ENCODE results near the gene ACTR8. TPM values are rescaled to one million over a fixed set of nuclear protein-coding genes. Genes with fewer than 3 reads are reported as not detected.

The ACTR8 gene
- total RNA-seq, 4 donors from 2014 or later, result 16.7 to 22.1 (median 21.5) TPM

DNA sequence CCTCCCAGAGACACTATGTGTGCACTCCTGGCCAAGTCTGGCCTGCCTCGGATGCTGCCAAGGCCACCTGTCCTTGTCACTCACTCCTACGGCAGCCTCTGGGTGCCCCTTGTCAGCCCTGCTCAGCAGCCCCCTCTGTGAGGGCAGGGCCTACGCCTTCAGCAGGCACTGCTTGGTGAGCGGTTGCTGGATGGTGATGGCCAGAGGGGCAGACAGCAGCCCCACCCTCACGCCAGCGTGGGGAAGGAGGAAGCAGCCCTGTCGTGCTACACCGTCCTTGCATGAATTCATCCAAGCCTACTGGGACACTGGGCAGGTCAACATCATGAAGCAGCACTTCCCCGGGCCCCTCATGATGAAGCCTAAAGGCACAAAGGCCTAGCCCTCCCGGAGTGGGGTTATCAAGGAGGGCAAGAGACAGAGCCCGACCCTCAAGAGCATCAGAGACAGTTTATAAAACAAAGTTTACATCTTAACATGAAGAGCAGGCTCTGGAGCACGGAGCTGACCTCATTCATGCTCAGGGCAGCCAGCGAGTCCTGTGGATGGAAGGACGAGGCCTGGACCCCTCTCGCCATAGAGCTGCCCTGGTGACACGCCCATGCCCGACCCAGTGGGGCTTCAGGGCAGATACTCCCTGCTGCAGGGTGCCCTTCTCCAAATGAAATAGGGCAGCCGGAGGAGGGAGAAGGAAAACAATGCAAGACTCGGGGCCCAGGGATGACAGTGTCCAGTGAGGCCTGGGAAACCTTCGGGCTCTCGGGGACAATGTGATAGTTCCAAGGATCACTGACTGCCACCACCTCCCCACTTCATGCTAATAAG lies 61.0 kb downstream of the ACTR8 start:
- TF ChIP-seq, protein P1, sequence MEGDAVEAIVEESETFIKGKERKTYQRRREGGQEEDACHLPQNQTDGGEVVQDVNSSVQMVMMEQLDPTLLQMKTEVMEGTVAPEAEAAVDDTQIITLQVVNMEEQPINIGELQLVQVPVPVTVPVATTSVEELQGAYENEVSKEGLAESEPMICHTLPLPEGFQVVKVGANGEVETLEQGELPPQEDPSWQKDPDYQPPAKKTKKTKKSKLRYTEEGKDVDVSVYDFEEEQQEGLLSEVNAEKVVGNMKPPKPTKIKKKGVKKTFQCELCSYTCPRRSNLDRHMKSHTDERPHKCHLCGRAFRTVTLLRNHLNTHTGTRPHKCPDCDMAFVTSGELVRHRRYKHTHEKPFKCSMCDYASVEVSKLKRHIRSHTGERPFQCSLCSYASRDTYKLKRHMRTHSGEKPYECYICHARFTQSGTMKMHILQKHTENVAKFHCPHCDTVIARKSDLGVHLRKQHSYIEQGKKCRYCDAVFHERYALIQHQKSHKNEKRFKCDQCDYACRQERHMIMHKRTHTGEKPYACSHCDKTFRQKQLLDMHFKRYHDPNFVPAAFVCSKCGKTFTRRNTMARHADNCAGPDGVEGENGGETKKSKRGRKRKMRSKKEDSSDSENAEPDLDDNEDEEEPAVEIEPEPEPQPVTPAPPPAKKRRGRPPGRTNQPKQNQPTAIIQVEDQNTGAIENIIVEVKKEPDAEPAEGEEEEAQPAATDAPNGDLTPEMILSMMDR (IDR thresholded peaks at IDR 0.05), result no peak
- ATAC-seq (ENCODE audit: low FRiP score) (no peak), DNase-seq (ENCODE audit: low spot score) (no peak)

DNA sequence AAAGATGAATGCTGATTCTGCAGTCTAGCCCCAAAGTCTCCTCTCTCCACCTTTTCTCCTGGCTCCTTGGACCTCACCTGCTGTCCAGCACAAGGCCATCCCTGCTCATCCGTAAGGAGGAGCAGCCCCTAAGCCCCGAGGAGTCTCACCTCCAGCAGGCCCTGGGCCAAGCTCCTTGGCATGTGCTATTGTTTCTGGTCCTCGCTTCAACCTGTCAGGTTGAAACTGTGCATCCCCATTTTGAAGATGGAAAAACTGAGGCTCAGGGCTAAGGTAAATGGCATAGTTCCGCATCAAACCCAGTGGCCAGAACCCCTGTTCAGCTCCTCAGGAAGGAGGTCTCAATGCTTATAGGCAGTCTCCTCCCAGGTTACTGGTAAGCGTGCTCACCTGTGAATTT lies 61.9 kb downstream of the ACTR8 start:
- ATAC-seq (ENCODE audit: low FRiP score) (no peak), DNase-seq (ENCODE audit: low spot score) (no peak)
- TF ChIP-seq, protein P1 (IDR thresholded peaks at IDR 0.05), result no peak

DNA sequence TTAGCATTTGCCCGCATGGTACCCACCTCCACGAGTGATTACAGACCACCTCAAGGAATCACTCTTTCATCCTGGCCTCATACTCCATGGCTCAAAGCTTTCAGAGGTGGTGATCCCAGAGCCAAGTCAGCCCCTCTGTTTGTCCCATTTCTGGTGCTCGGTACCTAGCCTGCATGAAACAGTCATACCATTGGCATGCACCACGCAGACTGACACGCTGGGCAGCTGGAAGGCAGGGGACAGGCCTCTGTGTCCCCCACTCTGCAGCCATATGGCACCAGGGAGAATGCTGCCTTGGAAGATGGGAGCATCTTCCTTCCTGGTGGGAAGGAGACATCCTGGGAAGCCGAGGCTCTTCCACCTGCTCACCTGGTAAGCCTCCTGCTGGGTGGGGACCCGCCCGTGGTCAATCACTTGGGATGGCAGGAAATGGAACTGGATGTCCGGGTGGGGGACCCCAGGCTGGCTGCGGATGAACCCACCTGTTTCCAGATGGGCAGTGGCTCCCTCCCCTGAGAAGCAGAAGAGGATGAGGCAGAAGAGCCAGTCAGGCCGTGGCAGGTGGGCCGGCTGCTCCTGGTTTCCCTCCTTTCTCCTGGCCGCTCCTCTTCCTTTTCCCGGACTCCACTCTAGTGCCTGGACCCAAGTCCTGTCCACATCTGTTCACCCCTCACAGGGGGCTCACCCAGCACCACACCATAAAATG lies 62.6 kb downstream of the ACTR8 start:
- TF ChIP-seq, protein P1 (IDR thresholded peaks at IDR 0.05), result no peak
- no peak for DNase-seq (ENCODE audit: low spot score)
- no peak for ATAC-seq (ENCODE audit: low FRiP score)

DNA sequence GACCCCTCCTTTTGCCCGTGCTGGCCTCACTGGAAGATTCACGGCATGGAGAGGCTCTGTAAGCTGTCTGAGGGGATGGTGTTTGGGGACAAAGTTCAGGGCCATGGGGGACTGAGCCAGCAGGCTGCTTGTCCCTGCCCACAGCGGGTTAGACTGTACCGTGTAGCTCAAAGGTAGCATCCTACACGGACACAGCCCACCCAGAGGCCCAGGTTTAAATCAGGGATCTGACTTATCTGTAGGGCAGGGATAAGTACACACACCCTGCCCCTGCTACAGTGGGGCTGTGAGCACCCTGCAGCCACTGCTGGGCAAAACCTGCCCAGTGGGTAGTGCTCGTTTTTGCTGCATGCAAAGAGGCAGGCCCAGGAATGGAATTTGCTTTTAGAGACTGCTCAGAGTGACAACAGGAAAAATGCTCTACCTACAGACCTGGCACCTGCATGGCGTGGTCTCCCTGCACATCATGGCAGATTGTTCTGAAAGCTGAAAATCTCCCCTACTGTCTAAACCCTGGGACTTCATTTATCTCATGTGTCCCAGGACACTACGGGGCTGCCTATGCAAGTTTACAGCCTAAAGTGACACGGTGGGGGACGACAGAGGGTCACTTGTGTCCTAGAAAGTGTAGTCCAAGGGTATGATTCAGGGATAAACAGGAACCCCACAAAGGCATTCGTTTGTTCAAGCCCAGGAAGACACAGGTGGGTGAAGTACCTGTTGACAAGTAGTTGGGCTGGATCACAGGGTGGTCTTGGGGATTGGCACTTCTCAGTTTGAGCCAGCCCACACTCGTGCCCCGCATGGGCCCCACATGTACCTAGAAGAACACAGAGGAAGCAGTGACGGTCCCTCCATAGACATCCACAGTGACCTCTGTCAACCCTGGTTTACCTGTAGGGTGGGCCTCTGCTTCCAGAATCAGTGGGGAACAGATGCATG lies 63.5 kb downstream of the ACTR8 start:
- no peak for ATAC-seq (ENCODE audit: low FRiP score)
- TF ChIP-seq, protein P1 (IDR thresholded peaks at IDR 0.05), result no peak
- DNase-seq (ENCODE audit: low spot score), result no peak

DNA sequence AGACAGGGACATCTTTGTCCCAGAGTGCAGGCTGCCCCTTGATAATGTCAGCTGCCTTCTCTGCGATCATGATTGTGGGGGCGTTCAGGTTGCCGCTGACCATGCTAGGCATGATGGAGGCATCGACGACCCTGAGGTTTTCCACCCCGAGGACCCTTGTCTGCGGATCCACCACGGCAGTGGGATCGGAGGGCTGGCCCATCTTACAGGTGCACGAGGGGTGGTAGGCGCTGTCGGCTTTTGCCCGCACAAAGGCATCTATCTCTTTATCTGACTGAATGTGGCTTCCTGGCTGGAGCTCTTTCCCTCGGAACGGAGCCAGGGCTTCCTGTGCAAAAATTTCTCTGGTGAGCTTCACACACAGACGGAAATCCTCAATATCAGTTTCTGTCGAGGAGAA lies 64.1 kb downstream of the ACTR8 start:
- ATAC-seq (ENCODE audit: low FRiP score) (no peak), DNase-seq (ENCODE audit: low spot score) (no peak)
- TF ChIP-seq, protein P1 (IDR thresholded peaks at IDR 0.05), result no peak

DNA sequence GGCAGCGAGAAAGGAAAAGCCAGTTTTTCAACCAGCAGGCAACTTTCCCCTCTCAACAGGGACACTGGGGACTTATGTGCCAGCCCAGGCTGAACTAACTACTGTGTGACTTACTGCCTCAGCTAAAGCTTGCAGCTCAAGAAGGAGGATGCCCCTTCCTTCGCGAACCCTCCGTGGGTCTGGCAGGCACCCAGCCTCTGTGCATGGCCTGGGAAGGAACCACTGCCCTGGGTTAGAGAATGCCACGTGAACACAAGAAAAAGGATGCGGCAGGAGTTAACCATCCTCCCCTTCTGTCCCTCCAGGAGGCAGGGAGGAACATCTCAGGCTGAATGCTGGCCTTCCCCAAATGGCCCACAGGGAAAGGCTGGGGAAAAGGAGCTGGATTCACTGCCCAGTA lies 64.7 kb downstream of the ACTR8 start:
- ATAC-seq (ENCODE audit: low FRiP score) (no peak), DNase-seq (ENCODE audit: low spot score) (no peak)
- TF ChIP-seq, protein P1 (IDR thresholded peaks at IDR 0.05), result no peak

Other genes starting within 250 kb of the ACTR8 start
- gene CHDH, start 35.7 kb downstream of the ACTR8 start, total RNA-seq, result 1 to 10 TPM in 2 of 4 donors, under 1 TPM in 2; 0.16 to 2.6 (median 1.6) TPM
- 1 to 10 TPM in 2 of 4 donors, not detected in 2; 1.5 to 1.7 TPM for gene IL17RB, start 35.6 kb downstream of the ACTR8 start, total RNA-seq
- 10 to 100 TPM; 41.1 to 67.3 (median 46.7) TPM for gene SELENOK, start 9.7 kb upstream of the ACTR8 start, total RNA-seq
- gene CACNA2D3, start 240.4 kb upstream of the ACTR8 start, total RNA-seq, result 1 to 10 TPM; 2.6 to 6.1 (median 4.5) TPM

Measured in omental fat pad (tissue), 4 donors.